Measurements from ENCODE around the gene F2RL3.
"Not testable (repeated sequence)": the region's sequence is repeated elsewhere in the genome, so short reads cannot be mapped to it uniquely, and the experiment has no call there.

F2RL3 gene

GRCh38 chr19:16930753-16931152 lies 42.0 kb downstream of the F2RL3 start:
- no peak for DNase-seq (ENCODE audit: extremely low spot score)
- TF ChIP-seq TARDBP (IDR thresholded peaks at IDR 0.05) = no peak
- no peak for TF ChIP-seq SP1 (IDR thresholded peaks at IDR 0.05)
- TF ChIP-seq SUZ12 (IDR thresholded peaks at IDR 0.05) = no peak
- no peak for TF ChIP-seq LEF1 (IDR thresholded peaks at IDR 0.05; ENCODE audit: borderline replicate concordance)
- TF ChIP-seq FOXA1 (IDR thresholded peaks at IDR 0.05) = no peak
- no peak for TF ChIP-seq NFRKB (IDR thresholded peaks at IDR 0.05)
- no peak for TF ChIP-seq HDGF (IDR thresholded peaks at IDR 0.05; ENCODE audit: borderline replicate concordance)
- TF ChIP-seq L3MBTL2 (conservative IDR thresholded peaks at IDR 0.05) = no peak
- TF ChIP-seq FOXK2 (IDR thresholded peaks at IDR 0.05) = no peak
- no peak for TF ChIP-seq PKNOX1 (IDR thresholded peaks at IDR 0.05)
- TF ChIP-seq ARNT (IDR thresholded peaks at IDR 0.05) = no peak
- no peak for TF ChIP-seq FOXM1 (IDR thresholded peaks at IDR 0.05; ENCODE audit: borderline replicate concordance)
- no peak for TF ChIP-seq BHLHE40 (IDR thresholded peaks at IDR 0.05; ENCODE audit: borderline replicate concordance)
- ChIA-PET POLR2A (no interaction called here), CTCF (interaction anchor here (0.5 kb wide), 1 partner anchor 128 kb away, joined by 3 read pairs; no protein-coding TSS in a partner anchor)

GRCh38 chr19:16931306-16931705 lies 42.5 kb downstream of the F2RL3 start:
- ChIA-PET CTCF (no interaction called here), POLR2A (no interaction called here)
- TF ChIP-seq HDGF (IDR thresholded peaks at IDR 0.05; ENCODE audit: borderline replicate concordance) = no peak
- TF ChIP-seq SP1 (IDR thresholded peaks at IDR 0.05) = no peak
- no peak for TF ChIP-seq NFRKB (IDR thresholded peaks at IDR 0.05)
- TF ChIP-seq L3MBTL2 (conservative IDR thresholded peaks at IDR 0.05) = no peak
- TF ChIP-seq BHLHE40 (IDR thresholded peaks at IDR 0.05; ENCODE audit: borderline replicate concordance) = no peak
- no peak for TF ChIP-seq CTBP1 (IDR thresholded peaks at IDR 0.05; ENCODE audit: borderline replicate concordance)
- no peak for TF ChIP-seq LEF1 (IDR thresholded peaks at IDR 0.05; ENCODE audit: borderline replicate concordance)
- no peak for DNase-seq (ENCODE audit: extremely low spot score)

- POLR2A ChIA-PET = no interaction called here
- no peak for DNase-seq (ENCODE audit: extremely low spot score)
- CTCF ChIA-PET = no interaction called here
Observed at GRCh38 chr19:16934489-16934888, 45.7 kb downstream of the F2RL3 start.

GRCh38 chr19:16936901-16937300 lies 48.1 kb downstream of the F2RL3 start:
- POLR2A ChIA-PET = no interaction called here
- TF ChIP-seq ZNF384 (IDR thresholded peaks at IDR 0.05) (no peak), FOXA1 (IDR thresholded peaks at IDR 0.05) (no peak), BHLHE40 (IDR thresholded peaks at IDR 0.05; ENCODE audit: borderline replicate concordance) (no peak), ELF4 (IDR thresholded peaks at IDR 0.05) (no peak), FOXM1 (IDR thresholded peaks at IDR 0.05; ENCODE audit: borderline replicate concordance) (no peak), SP1 (IDR thresholded peaks at IDR 0.05) (no peak), SUZ12 (IDR thresholded peaks at IDR 0.05) (no peak), LEF1 (IDR thresholded peaks at IDR 0.05; ENCODE audit: borderline replicate concordance) (no peak), L3MBTL2 (conservative IDR thresholded peaks at IDR 0.05) (no peak), CTBP1 (IDR thresholded peaks at IDR 0.05; ENCODE audit: borderline replicate concordance) (no peak), FOXK2 (IDR thresholded peaks at IDR 0.05) (no peak)
- CTCF ChIA-PET = interaction anchor here (0.8 kb wide), 1 partner anchor 84 kb away, joined by 3 read pairs; no protein-coding TSS in a partner anchor
- DNase-seq (ENCODE audit: extremely low spot score) = no peak

More at GRCh38 chr19:16934489-16934888, 45.7 kb downstream of the F2RL3 start:
- no peak for TF ChIP-seq FOXM1 (IDR thresholded peaks at IDR 0.05; ENCODE audit: borderline replicate concordance)
- no peak for TF ChIP-seq CTBP1 (IDR thresholded peaks at IDR 0.05; ENCODE audit: borderline replicate concordance)
- no peak for TF ChIP-seq FOXA1 (IDR thresholded peaks at IDR 0.05)
- no peak for TF ChIP-seq SP1 (IDR thresholded peaks at IDR 0.05)
- no peak for TF ChIP-seq SUZ12 (IDR thresholded peaks at IDR 0.05)
- TF ChIP-seq ELF4 (IDR thresholded peaks at IDR 0.05) = no peak
- no peak for TF ChIP-seq PKNOX1 (IDR thresholded peaks at IDR 0.05)
- TF ChIP-seq ARNT (IDR thresholded peaks at IDR 0.05) = no peak

- POLR2A ChIA-PET; DNase-seq (ENCODE audit: extremely low spot score): not testable (repeated sequence)
- CTCF ChIA-PET = interaction anchor here (0.6 kb wide), 2 partner anchors 19 to 166 kb away, joined by 4 to 5 read pairs; no protein-coding TSS in a partner anchor
Observed at GRCh38 chr19:16937796-16938195, 49.0 kb downstream of the F2RL3 start.

- no peak for DNase-seq (ENCODE audit: extremely low spot score)
- ChIA-PET CTCF (interaction anchor here (0.6 kb wide), 1 partner anchor 20 kb away, joined by 4 read pairs; no protein-coding TSS in a partner anchor), POLR2A (no interaction called here)
- TF ChIP-seq ELF4 (IDR thresholded peaks at IDR 0.05) (no peak), LEF1 (IDR thresholded peaks at IDR 0.05; ENCODE audit: borderline replicate concordance) (no peak), L3MBTL2 (conservative IDR thresholded peaks at IDR 0.05) (no peak), TARDBP (IDR thresholded peaks at IDR 0.05) (no peak), BHLHE40 (IDR thresholded peaks at IDR 0.05; ENCODE audit: borderline replicate concordance) (no peak), FOXM1 (IDR thresholded peaks at IDR 0.05; ENCODE audit: borderline replicate concordance) (no peak), ARNT (IDR thresholded peaks at IDR 0.05) (no peak), CTBP1 (IDR thresholded peaks at IDR 0.05; ENCODE audit: borderline replicate concordance) (no peak), PKNOX1 (IDR thresholded peaks at IDR 0.05) (no peak), HDGF (IDR thresholded peaks at IDR 0.05; ENCODE audit: borderline replicate concordance) (no peak)
Observed at GRCh38 chr19:16938211-16938610, 49.4 kb downstream of the F2RL3 start.

GRCh38 chr19:16940063-16940462 lies 51.3 kb downstream of the F2RL3 start:
- CTCF ChIA-PET, POLR2A ChIA-PET: not testable (repeated sequence)

More at GRCh38 chr19:16940063-16940462, 51.3 kb downstream of the F2RL3 start:
- not testable (repeated sequence) for DNase-seq (ENCODE audit: extremely low spot score)
